Measurements from ENCODE around the gene GRM1.

GRM1 gene

GRCh38 chr6:146472918-146473317, 444.1 kb downstream of the GRM1 start:
- no peak overlapping the region for H3K9ac ChIP-seq (ENCODE audit: low read depth, low read length, poor library complexity, severe bottlenecking)
- H4K20me1 ChIP-seq (ENCODE audit: insufficient read depth, low read length, poor library complexity, severe bottlenecking) = no peaks in the 10 kb centered on the region
- no peaks in the 10 kb centered on the region for H3K9me3 ChIP-seq (ENCODE audit: insufficient read depth, low read depth, low read length)
- H3K4me1 ChIP-seq (ENCODE audit: insufficient read depth, low read length, poor library complexity, severe bottlenecking) = no peaks in the 10 kb centered on the region
- H3K27me3 ChIP-seq (ENCODE audit: insufficient read depth, low read length, poor library complexity, severe bottlenecking) = no peaks in the 10 kb centered on the region
- H2AFZ ChIP-seq (ENCODE audit: low read length) = peak overlapping the region; percentile 36; the same call in 1 of the 2 replicates
- no peak overlapping the region for H3K4me2 ChIP-seq (ENCODE audit: low read depth, low read length, poor library complexity, severe bottlenecking)
- no peak overlapping the region for H3K4me3 ChIP-seq (ENCODE audit: low read length, poor library complexity, severe bottlenecking)
- no peaks in the 10 kb centered on the region for H3F3A ChIP-seq (ENCODE audit: low read depth)
- TF ChIP-seq EZH2phosphoT487 (IDR thresholded peaks at IDR 0.05; ENCODE audit: borderline replicate concordance) (no peak), CTCF (conservative IDR thresholded peaks at IDR 0.05; ENCODE audit: low read length) (no peak)
- no peaks in the 10 kb centered on the region for H3K79me2 ChIP-seq (ENCODE audit: insufficient read depth, low read length)
- H3K36me3 ChIP-seq (ENCODE audit: insufficient read depth, low read length) = no peaks in the 10 kb centered on the region
- no peaks in the 10 kb centered on the region for H3K9me2 ChIP-seq (replicated peaks; ENCODE audit: low read depth, low read length)

- H3K36me3 ChIP-seq (ENCODE audit: insufficient read depth, low read length) = no peaks in the 10 kb centered on the region
- no peaks in the 10 kb centered on the region; the same call in 1 of the 2 replicates for H3K9me3 ChIP-seq (ENCODE audit: insufficient read depth, low read depth, low read length)
- no peaks in the 10 kb centered on the region for H3K79me2 ChIP-seq (ENCODE audit: insufficient read depth, low read length)
- H4K20me1 ChIP-seq (ENCODE audit: insufficient read depth, low read length, poor library complexity, severe bottlenecking) = no peaks in the 10 kb centered on the region
- no peaks in the 10 kb centered on the region for H3K27me3 ChIP-seq (ENCODE audit: insufficient read depth, low read length, poor library complexity, severe bottlenecking)
- no peaks in the 10 kb centered on the region for H3K9me2 ChIP-seq (replicated peaks; ENCODE audit: low read depth, low read length)
- no peaks in the 10 kb centered on the region for H3K4me1 ChIP-seq (ENCODE audit: insufficient read depth, low read length, poor library complexity, severe bottlenecking)
- TF ChIP-seq EZH2phosphoT487 (IDR thresholded peaks at IDR 0.05; ENCODE audit: borderline replicate concordance) = no peak
- TF ChIP-seq CTCF (conservative IDR thresholded peaks at IDR 0.05; ENCODE audit: low read length) = no peak
- no peak overlapping the region for H3K4me2 ChIP-seq (ENCODE audit: low read depth, low read length, poor library complexity, severe bottlenecking)
- no peaks in the 10 kb centered on the region for H3F3A ChIP-seq (ENCODE audit: low read depth)
- H3K9ac ChIP-seq (ENCODE audit: low read depth, low read length, poor library complexity, severe bottlenecking) = no peak overlapping the region
- H3K4me3 ChIP-seq (ENCODE audit: low read length, poor library complexity, severe bottlenecking) = no peak overlapping the region
- no peak overlapping the region for H2AFZ ChIP-seq (ENCODE audit: low read length)
Observed at GRCh38 chr6:146481527-146481926, 452.7 kb downstream of the GRM1 start.

- Histone ChIP-seq H3K4me3 (ENCODE audit: low read length, poor library complexity, severe bottlenecking) (no peak overlapping the region), H3K9me3 (ENCODE audit: insufficient read depth, low read depth, low read length) (no peaks in the 10 kb centered on the region; the same call in 1 of the 2 replicates), H3K79me2 (ENCODE audit: insufficient read depth, low read length) (no peaks in the 10 kb centered on the region), H3K4me2 (ENCODE audit: low read depth, low read length, poor library complexity, severe bottlenecking) (no peak overlapping the region), H4K20me1 (ENCODE audit: insufficient read depth, low read length, poor library complexity, severe bottlenecking) (no peaks in the 10 kb centered on the region), H3K9me2 (replicated peaks; ENCODE audit: low read depth, low read length) (no peaks in the 10 kb centered on the region), H3K36me3 (ENCODE audit: insufficient read depth, low read length) (no peaks in the 10 kb centered on the region), H3K27me3 (ENCODE audit: insufficient read depth, low read length, poor library complexity, severe bottlenecking) (no peaks in the 10 kb centered on the region), H3F3A (ENCODE audit: low read depth) (no peaks in the 10 kb centered on the region), H2AFZ (ENCODE audit: low read length) (no peak overlapping the region), H3K9ac (ENCODE audit: low read depth, low read length, poor library complexity, severe bottlenecking) (no peak overlapping the region), H3K4me1 (ENCODE audit: insufficient read depth, low read length, poor library complexity, severe bottlenecking) (peaks cover 6% of the 10 kb centered on the region)
- no peak for TF ChIP-seq CTCF (conservative IDR thresholded peaks at IDR 0.05; ENCODE audit: low read length)
- no peak for TF ChIP-seq EZH2phosphoT487 (IDR thresholded peaks at IDR 0.05; ENCODE audit: borderline replicate concordance)
Observed at GRCh38 chr6:146484411-146484810, 455.5 kb downstream of the GRM1 start.

All from Loucy (cell line).